Stimulated activated memory B cell treated with anti-CD40 and anti-IgM and Interleukin-4, amounts not matched to agents 10 μg/mL and 1 μg/mL and 100 μg/mL, for 72 hours (primary cell): ENCODE data around the gene TGM1.
A peak's percentile ranks its signal among the peaks of the same experiment; 100 is the strongest.

ENCODE experiments used
- ATAC-seq: fragments of 150-1000 bp; cut with Tn5 transposase; 2 replicates; pipeline ENCODE4 v1.10.0; 2021
- H3K27ac Mint-ChIP-seq: one replicate; pipeline ENCODE4 v1.8.0; 2022; ENCODE audit warnings: mild to moderate bottlenecking, mixed read lengths
- H3K27me3 Mint-ChIP-seq: one replicate; pipeline ENCODE4 v1.8.0; 2022; ENCODE audit warnings: mixed read lengths
- H3K36me3 Mint-ChIP-seq: one replicate; pipeline ENCODE4 v1.8.0; 2022; ENCODE audit warnings: mixed read lengths
- H3K4me1 Mint-ChIP-seq: one replicate; pipeline ENCODE4 v1.8.0; 2022; ENCODE audit warnings: mixed read lengths
- H3K4me3 Mint-ChIP-seq: one replicate; pipeline ENCODE4 v1.8.0; 2022; ENCODE audit warnings: mild to moderate bottlenecking, moderate library complexity, mixed read lengths
- H3K9me3 Mint-ChIP-seq: one replicate; pipeline ENCODE4 v1.8.0; 2022; ENCODE audit warnings: mixed read lengths

The TGM1 gene

DNA sequence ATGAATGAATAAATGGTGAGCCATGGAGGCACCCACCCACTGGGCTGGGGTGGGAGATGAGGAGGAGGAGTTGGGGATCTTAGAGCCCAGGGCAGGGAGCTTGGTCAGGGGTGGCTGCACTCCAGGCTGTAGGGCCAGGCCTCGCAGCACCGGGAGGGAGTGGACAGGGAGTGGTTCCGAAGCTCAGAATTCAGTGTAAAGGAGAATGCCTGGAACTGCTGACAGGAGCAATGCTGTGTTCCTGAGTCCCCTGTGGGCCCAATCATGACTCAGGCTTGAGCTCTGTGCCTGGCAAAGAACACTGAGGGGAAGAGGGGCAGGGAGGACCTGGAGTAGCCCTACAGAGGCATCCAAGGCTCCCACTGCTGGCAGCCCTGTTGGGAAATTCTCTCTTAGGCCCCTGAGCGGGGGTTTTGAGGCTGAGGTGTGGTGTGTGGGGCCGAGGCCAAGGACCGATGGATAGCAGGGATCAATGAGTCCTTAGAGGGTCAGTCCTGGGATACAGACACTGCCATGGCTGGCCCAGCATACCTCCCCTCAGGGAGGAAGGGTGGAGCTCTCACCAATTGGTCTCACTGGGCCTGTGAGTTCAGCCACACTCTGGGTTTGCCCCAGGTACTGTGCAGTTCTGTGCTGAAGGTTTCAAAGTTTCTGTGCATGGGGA is 18.0 kb upstream of the TGM1 start:
- H3K27me3 Mint-ChIP-seq: no peaks in the 10 kb centered on the region
- no peak overlapping the region for H3K4me3 Mint-ChIP-seq
- peaks cover 12% of the 10 kb centered on the region for H3K36me3 Mint-ChIP-seq
- H3K9me3 Mint-ChIP-seq: peaks cover 6% of the 10 kb centered on the region
- H3K4me1 Mint-ChIP-seq: peaks cover 79% of the 10 kb centered on the region
- no peak for ATAC-seq
- H3K27ac Mint-ChIP-seq: peak overlapping the region; percentile 84

GRCh38 chr14:24279301-24280186 is 16.6 kb upstream of the TGM1 start:
- Mint-ChIP-seq H3K27ac (peak overlapping the region; percentile 84), H3K9me3 (peaks cover 6% of the 10 kb centered on the region), H3K4me1 (peaks cover 82% of the 10 kb centered on the region), H3K4me3 (peak overlapping the region; percentile 38), H3K36me3 (peaks cover 12% of the 10 kb centered on the region), H3K27me3 (no peaks in the 10 kb centered on the region)
- ATAC-seq: peak; percentile 92

DNA sequence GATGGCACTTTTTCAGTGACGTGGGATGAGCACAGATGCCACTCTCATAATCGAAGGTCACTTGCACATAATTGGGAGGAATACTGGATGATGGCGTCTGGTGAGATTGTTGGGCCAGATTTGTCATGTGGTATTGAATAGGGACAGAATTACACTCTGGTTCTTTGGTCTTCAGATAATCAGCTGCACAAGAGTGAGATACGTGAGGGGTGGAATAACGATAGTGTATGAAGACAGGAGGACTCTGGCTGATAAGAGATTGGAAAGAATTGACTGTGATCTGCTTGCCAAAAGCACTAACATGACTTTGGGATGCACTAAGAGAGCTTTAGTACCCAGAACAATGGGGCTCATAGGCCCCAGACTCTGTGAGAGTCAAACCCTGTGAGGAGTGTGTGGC is 15.4 kb upstream of the TGM1 start:
- Mint-ChIP-seq H3K9me3 (peaks cover 6% of the 10 kb centered on the region), H3K27ac (peak overlapping the region; percentile 84), H3K4me1 (peaks cover 82% of the 10 kb centered on the region), H3K27me3 (no peaks in the 10 kb centered on the region), H3K36me3 (peaks cover 7% of the 10 kb centered on the region), H3K4me3 (peak overlapping the region; percentile 33)
- ATAC-seq: no peak

DNA sequence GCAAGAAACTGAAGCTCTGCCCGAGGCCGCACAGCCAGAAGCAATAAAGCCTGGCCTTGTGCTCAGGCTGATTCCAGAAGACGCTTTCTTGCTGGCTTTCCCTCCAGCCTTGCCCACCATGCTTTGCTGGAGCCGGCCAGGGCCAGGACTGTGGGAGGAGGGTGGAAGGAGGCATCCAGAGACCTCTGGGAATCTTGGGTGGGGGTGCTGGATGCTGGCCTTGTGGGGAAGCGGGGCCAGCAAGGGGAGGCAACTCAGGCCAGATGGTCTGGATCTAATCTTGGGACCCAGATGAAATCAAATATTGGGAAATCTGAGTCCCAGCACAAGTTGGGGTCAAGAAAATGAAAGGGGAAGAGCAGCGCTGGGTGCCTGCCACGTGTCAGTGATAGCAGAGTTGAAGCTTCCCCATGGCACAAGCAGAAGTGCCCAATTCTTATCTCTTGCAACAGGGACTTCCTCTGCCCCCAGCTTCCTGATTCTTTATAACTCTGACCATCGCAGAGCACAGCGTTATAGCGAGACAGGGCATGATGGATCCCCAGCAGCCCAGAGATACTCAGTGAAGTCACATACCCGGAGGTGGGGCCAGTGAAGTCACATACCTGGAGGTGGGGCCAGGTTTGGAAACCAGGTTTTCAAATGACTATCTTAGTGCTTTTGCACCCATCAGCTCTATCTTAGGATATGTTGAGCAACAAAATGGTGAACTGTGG is 14.8 kb upstream of the TGM1 start:
- peak; percentile 10 for ATAC-seq
- Mint-ChIP-seq H3K36me3 (peaks cover 7% of the 10 kb centered on the region), H3K4me1 (peaks cover 88% of the 10 kb centered on the region), H3K9me3 (peaks cover 6% of the 10 kb centered on the region), H3K27me3 (no peaks in the 10 kb centered on the region), H3K27ac (peak overlapping the region; percentile 84), H3K4me3 (no peak overlapping the region)

- H3K27ac Mint-ChIP-seq: peak overlapping the region; percentile 84
Observed at GRCh38 chr14:24277071-24277470, 14.1 kb upstream of the TGM1 start.

GRCh38 chr14:24274101-24274543 is 11.1 kb upstream of the TGM1 start:
- Mint-ChIP-seq H3K27ac (peak overlapping the region; percentile 94), H3K27me3 (no peaks in the 10 kb centered on the region), H3K36me3 (peaks cover 11% of the 10 kb centered on the region), H3K4me3 (peak overlapping the region; percentile 23), H3K4me1 (peaks cover 66% of the 10 kb centered on the region), H3K9me3 (peaks cover 6% of the 10 kb centered on the region)
- peak; percentile 71 for ATAC-seq

More at GRCh38 chr14:24277071-24277470, 14.1 kb upstream of the TGM1 start:
- Mint-ChIP-seq H3K4me3 (no peak overlapping the region), H3K4me1 (peaks cover 88% of the 10 kb centered on the region), H3K36me3 (peaks cover 7% of the 10 kb centered on the region), H3K27me3 (no peaks in the 10 kb centered on the region), H3K9me3 (peaks cover 6% of the 10 kb centered on the region)
- no peak for ATAC-seq

DNA sequence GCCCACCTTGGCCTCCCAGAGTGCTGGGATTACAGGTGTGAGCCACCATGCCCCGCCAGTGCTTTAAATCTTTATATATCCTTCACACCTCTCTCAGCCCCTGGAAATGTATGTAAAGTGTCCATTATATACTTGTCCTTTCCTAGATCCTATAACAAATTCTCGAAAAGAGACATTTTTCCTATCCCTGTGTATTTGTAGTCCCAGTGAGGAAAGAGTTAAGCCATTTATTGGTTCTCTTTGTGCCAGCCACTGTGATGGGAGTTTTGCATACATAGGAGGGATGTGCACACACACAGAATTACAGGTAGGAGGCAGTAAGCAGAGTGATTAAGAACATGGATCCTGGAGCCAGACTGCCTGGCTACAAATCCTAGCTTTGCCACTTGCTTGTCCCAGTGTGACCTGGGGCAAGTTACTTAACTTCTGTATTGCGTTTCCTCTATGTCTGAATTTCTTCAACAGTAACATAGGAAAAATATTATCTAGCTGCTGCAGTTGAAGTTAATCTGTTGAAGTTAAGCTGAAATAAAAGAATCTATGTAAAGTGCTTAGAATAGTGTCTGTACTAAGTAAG is 10.5 kb upstream of the TGM1 start:
- peaks cover 3% of the 10 kb centered on the region for H3K9me3 Mint-ChIP-seq
- no peak overlapping the region for H3K4me3 Mint-ChIP-seq
- H3K27ac Mint-ChIP-seq: peak overlapping the region; percentile 94
- H3K4me1 Mint-ChIP-seq: peaks cover 60% of the 10 kb centered on the region
- H3K36me3 Mint-ChIP-seq: peaks cover 10% of the 10 kb centered on the region
- no peak for ATAC-seq
- no peaks in the 10 kb centered on the region for H3K27me3 Mint-ChIP-seq

- Mint-ChIP-seq H3K4me3 (peak overlapping the region; percentile 97), H3K4me1 (peaks cover 50% of the 10 kb centered on the region), H3K9me3 (no peaks in the 10 kb centered on the region), H3K36me3 (peaks cover 6% of the 10 kb centered on the region), H3K27ac (peak overlapping the region; percentile 94), H3K27me3 (no peaks in the 10 kb centered on the region)
- ATAC-seq: no peak
Observed at GRCh38 chr14:24272467-24272866, 9.5 kb upstream of the TGM1 start.

DNA sequence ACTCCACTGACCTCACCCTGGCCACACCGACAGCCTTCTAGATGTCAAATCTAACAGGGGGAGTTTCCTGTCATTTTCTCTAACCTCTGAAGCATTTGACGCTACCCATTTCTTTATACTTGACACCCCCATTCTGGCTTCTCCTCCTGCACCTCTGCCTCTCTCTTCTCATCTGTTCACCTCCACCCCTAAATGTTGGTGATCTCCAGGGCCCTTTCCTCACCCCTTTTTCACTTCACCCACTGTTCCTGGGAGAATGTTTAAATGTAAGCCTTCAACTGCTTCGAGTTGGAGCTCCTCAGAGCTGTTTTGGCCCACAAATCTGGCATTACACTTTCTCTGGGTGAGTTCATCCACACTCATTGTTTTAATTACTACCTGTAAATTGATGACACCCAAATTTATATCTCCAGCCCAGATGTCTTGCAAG is 8.9 kb upstream of the TGM1 start:
- Mint-ChIP-seq H3K36me3 (peaks cover 12% of the 10 kb centered on the region), H3K9me3 (no peaks in the 10 kb centered on the region), H3K27ac (peak overlapping the region; percentile 94), H3K4me3 (peak overlapping the region; percentile 97), H3K27me3 (no peaks in the 10 kb centered on the region), H3K4me1 (peaks cover 49% of the 10 kb centered on the region)
- ATAC-seq: no peak

DNA sequence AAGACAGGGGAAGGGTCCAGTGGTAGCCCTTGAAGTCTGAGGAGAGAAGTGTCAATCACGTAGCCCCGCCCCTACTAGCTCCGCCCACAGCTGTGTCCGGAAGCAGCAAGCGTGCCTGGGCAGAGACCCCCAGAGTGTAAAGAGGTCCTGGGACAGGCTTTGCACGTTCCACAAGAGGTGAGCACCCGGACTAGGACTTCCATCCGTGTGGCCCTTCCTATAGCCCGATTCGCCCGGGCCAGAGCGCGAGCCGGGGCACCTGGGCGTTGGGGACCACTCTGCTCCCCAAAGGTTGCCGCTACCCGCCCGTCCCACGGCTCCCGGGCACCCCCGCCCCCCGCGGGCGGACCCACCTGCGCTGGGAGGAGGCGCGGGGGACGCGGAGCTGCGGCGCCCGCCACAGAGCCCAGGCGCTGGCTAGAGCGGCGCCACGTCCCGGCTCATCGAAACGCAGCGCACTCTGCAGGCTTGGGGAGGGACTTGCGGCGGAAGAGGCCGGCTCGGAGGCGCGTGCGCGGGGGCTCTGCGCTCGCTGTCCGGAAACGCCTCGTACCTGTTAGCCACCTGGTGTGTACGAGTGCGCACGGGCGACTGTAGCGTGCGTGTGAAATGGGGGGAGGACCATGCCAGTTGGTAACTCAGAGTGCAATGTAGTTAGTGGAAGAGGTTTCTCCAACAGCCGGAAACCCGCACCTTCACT is 8.3 kb upstream of the TGM1 start, which contains the start of gene RABGGTA:
Gene RABGGTA (minus strand): TSS at position 464 of the 700 bp plus-strand sequence. CDS start 482 bp downstream, outside the sequence.
- peaks cover 18% of the 10 kb centered on the region for H3K36me3 Mint-ChIP-seq
- H3K4me1 Mint-ChIP-seq: peaks cover 50% of the 10 kb centered on the region
- H3K27ac Mint-ChIP-seq: peak within 1 kb of the TSS; percentile 94
- peak; percentile 94 for ATAC-seq
- H3K9me3 Mint-ChIP-seq: no peaks in the 10 kb centered on the region
- peak within 1 kb of the TSS; percentile 97 for H3K4me3 Mint-ChIP-seq
- no peaks in the 10 kb centered on the region for H3K27me3 Mint-ChIP-seq

DNA sequence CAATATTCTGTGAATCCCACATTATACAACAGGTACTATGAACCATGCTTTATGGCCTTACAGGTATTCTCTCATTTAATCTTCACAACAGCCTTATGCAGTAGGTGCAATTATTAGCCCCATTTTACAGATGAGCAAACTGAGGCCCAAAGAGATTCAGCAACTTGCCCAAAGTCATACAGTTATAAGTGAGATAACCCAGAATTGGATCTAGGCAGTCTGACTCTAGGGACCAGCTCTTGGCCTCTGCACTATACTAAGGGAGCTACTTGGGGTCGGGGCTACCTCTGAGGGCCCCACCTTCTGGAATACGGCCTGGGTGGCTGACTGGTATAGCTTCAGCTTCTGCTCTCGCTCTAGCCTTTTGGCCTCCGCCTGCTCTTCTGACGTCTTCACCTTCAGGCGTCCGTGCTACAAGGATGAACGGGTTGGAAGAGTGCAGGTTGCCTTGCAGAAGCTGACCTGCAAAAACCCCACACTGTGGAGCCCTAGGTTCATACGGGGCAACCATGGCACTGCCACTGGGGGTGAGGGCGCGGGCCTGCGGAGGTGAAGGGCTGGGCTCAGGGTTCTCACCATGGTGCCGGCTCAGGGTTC is 7.7 kb upstream of the TGM1 start:
- no peak for ATAC-seq
- Mint-ChIP-seq H3K4me3 (peak overlapping the region; percentile 97), H3K4me1 (peaks cover 49% of the 10 kb centered on the region), H3K9me3 (no peaks in the 10 kb centered on the region), H3K27ac (peak overlapping the region; percentile 94), H3K36me3 (peaks cover 21% of the 10 kb centered on the region), H3K27me3 (no peaks in the 10 kb centered on the region)

DNA sequence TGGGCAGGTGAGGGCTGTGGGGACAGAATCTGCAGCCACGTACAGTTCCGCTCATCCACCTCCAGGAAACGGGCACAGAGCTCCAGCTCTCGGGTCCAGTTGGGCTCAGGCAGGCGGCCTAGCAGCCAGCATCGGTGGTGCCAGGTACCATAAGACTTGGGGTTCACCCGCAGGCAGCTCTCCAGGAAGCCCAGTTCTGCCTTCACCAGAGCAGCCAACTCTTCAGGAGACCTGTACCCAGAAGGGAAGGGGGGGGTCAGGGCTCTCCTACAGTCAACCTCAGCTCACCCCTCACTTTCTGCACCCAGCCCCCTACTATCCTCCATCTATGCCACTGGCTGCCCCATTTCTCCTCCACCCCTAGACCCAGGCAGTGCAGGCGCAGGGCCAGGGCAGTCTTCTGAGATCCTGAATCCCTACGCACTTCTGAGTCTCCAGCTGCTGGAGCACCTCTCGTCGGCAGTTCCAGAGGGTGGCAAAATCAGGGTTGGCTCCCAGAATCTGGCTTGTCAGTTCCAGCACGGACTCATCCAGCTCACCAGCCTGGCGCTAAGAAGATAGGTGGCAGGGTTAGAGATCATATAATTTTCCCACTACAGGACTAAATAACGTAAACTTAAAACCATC is 7.0 kb upstream of the TGM1 start:
- Mint-ChIP-seq H3K27ac (no peak overlapping the region), H3K36me3 (peaks cover 21% of the 10 kb centered on the region), H3K4me3 (peak overlapping the region; percentile 97), H3K9me3 (no peaks in the 10 kb centered on the region), H3K4me1 (peaks cover 43% of the 10 kb centered on the region), H3K27me3 (no peaks in the 10 kb centered on the region)
- ATAC-seq: no peak

GRCh38 chr14:24269368-24269767 is 6.4 kb upstream of the TGM1 start:
- ATAC-seq: no peak
- Mint-ChIP-seq H3K27me3 (no peaks in the 10 kb centered on the region), H3K4me1 (peaks cover 40% of the 10 kb centered on the region), H3K4me3 (no peak overlapping the region), H3K27ac (no peak overlapping the region), H3K9me3 (no peaks in the 10 kb centered on the region), H3K36me3 (peaks cover 21% of the 10 kb centered on the region)

GRCh38 chr14:24268225-24268624 is 5.2 kb upstream of the TGM1 start:
- no peak for ATAC-seq
- Mint-ChIP-seq H3K9me3 (no peaks in the 10 kb centered on the region), H3K27ac (no peak overlapping the region), H3K4me1 (peaks cover 29% of the 10 kb centered on the region), H3K27me3 (no peaks in the 10 kb centered on the region), H3K4me3 (no peak overlapping the region), H3K36me3 (peaks cover 21% of the 10 kb centered on the region)
